ENCODE data around the gene STN1.

STN1 gene

DNA sequence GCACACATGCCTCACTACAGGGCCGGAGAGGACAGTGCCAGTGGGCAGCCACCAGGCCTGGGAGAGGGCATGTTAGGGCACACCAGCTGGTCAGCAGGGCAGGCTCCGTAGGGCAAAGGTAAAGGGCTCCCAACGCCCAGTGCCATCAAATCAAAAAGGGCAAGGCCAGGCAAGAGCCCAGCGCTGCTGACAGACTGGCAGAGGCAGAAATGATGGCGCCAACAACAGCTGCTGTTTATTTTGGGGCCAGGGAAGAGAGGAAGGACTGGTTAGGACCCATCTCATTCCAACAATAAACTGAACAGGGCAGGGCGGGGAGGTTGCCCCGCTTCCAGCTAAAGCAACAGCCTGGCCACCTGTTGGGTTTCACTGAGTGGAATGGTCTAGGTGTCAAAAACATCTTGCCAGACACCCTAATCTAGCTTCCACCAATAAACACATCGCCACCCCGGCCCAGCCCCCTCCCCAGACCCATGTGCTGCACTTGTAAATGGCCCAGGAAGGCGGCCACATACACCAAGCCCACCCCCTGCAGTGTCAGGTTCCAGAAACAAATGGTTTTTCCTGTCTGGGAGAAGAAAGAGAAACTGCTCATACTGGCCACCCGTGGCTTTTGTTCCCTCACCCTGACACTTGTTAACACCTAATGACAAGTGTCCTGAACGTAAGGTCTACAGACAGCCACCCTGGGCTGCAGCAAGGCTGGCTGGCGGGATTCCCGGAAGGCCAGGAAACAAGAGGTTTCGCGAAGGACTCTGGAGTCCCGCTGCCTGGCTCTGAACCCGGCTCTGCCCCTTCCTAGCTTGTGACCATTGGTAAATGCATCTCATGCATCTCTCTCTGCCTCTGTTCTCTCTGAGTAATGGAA is 77.9 kb downstream of the STN1 start:
- DNase-seq (ENCODE audit: low spot score), result no peak

DNA sequence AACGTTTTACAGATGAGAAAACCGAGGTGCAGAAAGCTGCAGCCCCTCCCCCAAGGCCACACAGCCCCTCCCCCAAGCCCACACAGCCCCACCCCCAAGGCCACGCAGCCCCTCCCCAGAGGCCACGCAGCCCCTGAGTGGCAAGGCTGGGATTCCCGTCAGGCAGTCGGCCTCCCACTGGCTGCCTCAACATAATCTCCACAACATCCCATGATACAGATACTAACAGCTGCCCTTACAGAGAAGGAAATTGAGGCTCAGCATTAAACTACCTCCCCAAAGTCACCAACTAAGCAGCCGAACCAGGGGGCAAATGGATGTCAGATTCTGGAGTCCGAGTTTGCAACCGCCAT is 78.5 kb downstream of the STN1 start:
- TF ChIP-seq, protein P1, sequence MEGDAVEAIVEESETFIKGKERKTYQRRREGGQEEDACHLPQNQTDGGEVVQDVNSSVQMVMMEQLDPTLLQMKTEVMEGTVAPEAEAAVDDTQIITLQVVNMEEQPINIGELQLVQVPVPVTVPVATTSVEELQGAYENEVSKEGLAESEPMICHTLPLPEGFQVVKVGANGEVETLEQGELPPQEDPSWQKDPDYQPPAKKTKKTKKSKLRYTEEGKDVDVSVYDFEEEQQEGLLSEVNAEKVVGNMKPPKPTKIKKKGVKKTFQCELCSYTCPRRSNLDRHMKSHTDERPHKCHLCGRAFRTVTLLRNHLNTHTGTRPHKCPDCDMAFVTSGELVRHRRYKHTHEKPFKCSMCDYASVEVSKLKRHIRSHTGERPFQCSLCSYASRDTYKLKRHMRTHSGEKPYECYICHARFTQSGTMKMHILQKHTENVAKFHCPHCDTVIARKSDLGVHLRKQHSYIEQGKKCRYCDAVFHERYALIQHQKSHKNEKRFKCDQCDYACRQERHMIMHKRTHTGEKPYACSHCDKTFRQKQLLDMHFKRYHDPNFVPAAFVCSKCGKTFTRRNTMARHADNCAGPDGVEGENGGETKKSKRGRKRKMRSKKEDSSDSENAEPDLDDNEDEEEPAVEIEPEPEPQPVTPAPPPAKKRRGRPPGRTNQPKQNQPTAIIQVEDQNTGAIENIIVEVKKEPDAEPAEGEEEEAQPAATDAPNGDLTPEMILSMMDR (IDR thresholded peaks at IDR 0.05; ENCODE audit: extremely low read depth, missing control alignments), result no peak
- DNase-seq (ENCODE audit: low spot score), result no peak

More for the DNA sequence above, 77.9 kb downstream of the STN1 start:
- TF ChIP-seq, protein P1 (IDR thresholded peaks at IDR 0.05; ENCODE audit: extremely low read depth, missing control alignments), result no peak

DNA sequence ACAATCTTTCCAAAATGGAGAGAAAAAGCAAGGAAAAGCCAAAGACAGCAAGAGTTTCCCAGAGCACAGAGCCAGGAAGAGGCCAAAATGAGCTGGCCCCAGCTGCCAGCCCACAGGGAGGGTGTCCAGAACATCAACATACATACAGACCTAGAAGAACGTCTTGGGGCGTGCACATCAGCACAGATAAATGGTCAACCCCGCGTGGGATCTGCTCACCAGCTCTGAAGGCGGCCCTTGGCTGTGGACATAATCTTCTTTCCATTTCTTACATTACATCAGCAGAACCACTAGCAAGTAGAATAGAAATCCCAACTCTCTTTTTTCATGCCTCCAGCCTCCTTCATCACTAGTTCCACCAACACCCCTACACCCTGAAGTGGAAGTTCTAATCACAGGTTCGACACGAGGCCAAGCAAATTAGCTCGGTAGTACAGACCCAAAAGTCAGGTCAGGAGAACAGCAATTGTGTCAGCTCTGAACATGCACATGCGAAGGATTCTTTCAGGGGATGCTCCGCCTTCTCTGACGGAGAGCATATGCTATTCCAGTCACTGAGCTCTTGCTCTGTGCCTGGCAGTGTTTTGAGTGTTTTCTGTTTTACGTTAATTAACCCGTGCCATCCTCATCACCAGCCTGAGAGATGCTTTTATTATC is 79.0 kb downstream of the STN1 start:
- no peak for DNase-seq (ENCODE audit: low spot score)
- TF ChIP-seq, protein P1 (IDR thresholded peaks at IDR 0.05; ENCODE audit: extremely low read depth, missing control alignments), result no peak

DNA sequence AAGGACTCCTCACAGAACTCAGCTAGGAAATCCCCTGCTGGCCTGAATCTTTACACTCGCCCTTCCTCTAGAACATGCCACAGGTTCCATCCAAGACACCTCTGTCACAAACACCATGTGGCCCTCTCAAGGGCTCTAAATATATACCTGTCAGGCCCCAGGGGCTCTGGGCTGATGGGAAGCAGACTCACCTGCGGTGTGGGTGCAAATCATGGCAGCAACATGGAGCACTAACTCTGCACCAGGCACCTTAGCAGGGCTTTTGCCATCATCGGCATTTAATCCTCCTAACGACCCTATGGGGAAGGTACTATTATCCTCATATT is 80.0 kb downstream of the STN1 start:
- no peak for DNase-seq (ENCODE audit: low spot score)
- TF ChIP-seq, protein P1 (IDR thresholded peaks at IDR 0.05; ENCODE audit: extremely low read depth, missing control alignments), result no peak

DNA sequence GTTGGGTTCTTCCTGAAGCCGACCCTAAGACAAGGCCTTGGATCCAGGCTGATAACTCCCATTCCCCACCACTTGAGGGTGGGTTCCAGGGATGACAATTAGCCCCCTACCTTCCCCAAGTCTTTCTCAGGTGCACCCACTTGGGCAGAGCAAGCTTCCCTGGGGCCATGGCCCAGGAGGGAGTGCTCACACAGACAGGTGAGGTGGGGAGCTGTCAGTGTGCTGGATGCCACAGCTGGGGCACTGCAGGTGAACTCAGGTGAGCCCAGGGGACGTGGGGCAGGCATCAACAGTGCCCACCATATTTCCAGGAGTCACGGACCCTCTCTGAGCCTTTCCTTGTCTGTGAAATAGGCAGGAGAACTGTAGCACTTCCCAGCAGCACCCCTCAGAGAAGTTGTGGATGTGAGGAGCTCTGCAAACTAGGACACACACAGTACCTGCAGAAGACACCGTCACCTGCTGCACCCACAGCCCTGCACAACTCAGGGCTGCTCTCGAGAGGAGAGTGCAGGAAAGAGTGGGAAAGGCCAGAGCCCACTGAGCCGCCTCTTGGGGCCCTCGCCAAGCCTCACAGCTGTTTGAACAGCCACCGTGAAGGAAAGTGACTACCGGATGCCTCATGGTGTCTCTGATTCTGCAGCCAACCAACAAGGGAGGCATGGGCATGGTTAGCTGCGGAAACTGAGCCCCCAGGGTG is 80.5 kb downstream of the STN1 start:
- TF ChIP-seq, protein P1 (IDR thresholded peaks at IDR 0.05; ENCODE audit: extremely low read depth, missing control alignments), result no peak
- no peak for DNase-seq (ENCODE audit: low spot score)

DNA sequence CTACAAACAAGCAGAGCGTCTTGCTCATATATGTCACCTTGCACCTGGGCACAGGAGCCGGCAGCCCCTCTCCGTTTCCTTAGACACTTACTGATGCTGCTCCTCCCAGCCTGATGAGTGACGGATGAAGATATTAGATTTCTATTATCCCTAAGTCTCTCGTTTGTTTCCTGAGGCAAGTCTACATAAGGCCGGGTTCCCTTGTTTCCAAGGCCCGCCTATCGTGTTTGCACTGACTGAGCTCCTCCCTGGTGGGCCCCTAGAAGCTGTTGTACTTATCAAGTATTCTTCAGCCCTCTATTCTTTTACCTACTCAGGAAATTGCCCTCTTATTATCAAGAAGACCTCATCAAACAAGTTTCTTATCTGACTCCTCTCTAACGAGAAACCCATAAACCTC is 81.1 kb downstream of the STN1 start:
- DNase-seq (ENCODE audit: low spot score), result no peak
- TF ChIP-seq, protein P1 (IDR thresholded peaks at IDR 0.05; ENCODE audit: extremely low read depth, missing control alignments), result no peak

DNA sequence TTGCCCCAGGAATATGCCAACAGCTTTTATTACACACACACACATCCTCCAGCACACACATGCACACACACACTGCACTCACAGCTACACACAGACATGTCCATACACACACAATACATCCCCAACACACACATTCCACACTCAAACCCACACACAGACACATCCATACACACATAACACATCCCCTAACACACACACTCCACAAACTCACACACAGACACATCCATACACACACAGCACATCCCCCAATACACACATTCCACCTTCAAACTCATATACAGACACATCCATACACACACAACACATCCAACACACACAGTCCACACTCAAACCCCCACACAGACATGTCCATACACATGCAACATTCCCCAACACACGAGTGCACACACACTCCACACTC is 81.7 kb downstream of the STN1 start:
- TF ChIP-seq, protein P1 (IDR thresholded peaks at IDR 0.05; ENCODE audit: extremely low read depth, missing control alignments), result no peak

More for the DNA sequence above, 81.7 kb downstream of the STN1 start:
- DNase-seq (ENCODE audit: low spot score), result no peak
